DOHH2 (cell line): Measurements from ENCODE around the gene HTR7.

Experiments used
- CTCF ChIP-seq: fragments of 200-600 bp; sonication (generic); IDR thresholded peaks from one replicate; pipeline ENCODE4 v1.5.1; 2014; ENCODE audit warnings: antibody characterized with exemption, mild to moderate bottlenecking, low read depth, low read length; ENCODE audit not compliant: poor library complexity, severe bottlenecking
- EZH2phosphoT487 ChIP-seq: fragments of 200-600 bp; sonication (generic); IDR thresholded peaks from 2 replicates; pipeline ENCODE4 v1.6.1; 2017; ENCODE audit warnings: borderline replicate concordance, mild to moderate bottlenecking, antibody characterized with exemption, low read length, moderate library complexity, mixed read lengths

- TF ChIP-seq CTCF, result no peak
- no peak for TF ChIP-seq EZH2phosphoT487
Observed at GRCh38 chr10:90847436-90847835, 10.4 kb downstream of the HTR7 start.
